ENCODE results near the gene NFIA. TPM values are rescaled to one million over a fixed set of nuclear protein-coding genes. Genes with fewer than 3 reads are reported as not detected.

The NFIA gene
- total and polyA plus RNA-seq, 2 of the 13 experiments (the other 11 are each of a cell fraction or from before 2014, with no cell fraction given): 14.7 to 28.5 TPM

- TF ChIP-seq ZKSCAN5 (CRISPR knock-in tag; IDR thresholded peaks at IDR 0.05) (no peak), ZNF224 (CRISPR knock-in tag; IDR thresholded peaks at IDR 0.05) (no peak), PBX2 (CRISPR knock-in tag; IDR thresholded peaks at IDR 0.05) (no peak), NFIC (IDR thresholded peaks at IDR 0.05; ENCODE audit: low read length) (peak; percentile 66), FOXA3 (CRISPR knock-in tag; IDR thresholded peaks at IDR 0.05) (peak; percentile 86), LRRFIP1 (CRISPR knock-in tag; conservative IDR thresholded peaks at IDR 0.05) (0 out of 2 replicates have a peak, but pooled peaks have one; percentile 35), ZNF883 (CRISPR knock-in tag; IDR thresholded peaks at IDR 0.05; ENCODE audit: not compliant biosample characterization) (no peak), ZNF354B (CRISPR knock-in tag; IDR thresholded peaks at IDR 0.05) (no peak), SIX1 (CRISPR knock-in tag; IDR thresholded peaks at IDR 0.05; ENCODE audit: borderline replicate concordance) (no peak; the same call in 1 of the 2 replicates), PAF1 (CRISPR knock-in tag; IDR thresholded peaks at IDR 0.05) (no peak), HDAC2 (CRISPR knock-in tag; IDR thresholded peaks at IDR 0.05) (peak; percentile 69; the same call in 1 of the 2 replicates), ZNF180 (CRISPR knock-in tag; IDR thresholded peaks at IDR 0.05; ENCODE audit: borderline replicate concordance, low read depth) (no peak), SRF (IDR thresholded peaks at IDR 0.05; ENCODE audit: low read depth, low read length) (no peak), NCOA1 (CRISPR knock-in tag; IDR thresholded peaks at IDR 0.05) (no peak), ZMAT3 (CRISPR knock-in tag; conservative IDR thresholded peaks at IDR 0.05) (no peak), STAT5B (CRISPR knock-in tag; IDR thresholded peaks at IDR 0.05) (no peak), ONECUT2 (CRISPR knock-in tag; IDR thresholded peaks at IDR 0.05) (peak; percentile 46), CEBPG (CRISPR knock-in tag; IDR thresholded peaks at IDR 0.05) (no peak; the same call in 1 of the 2 replicates), ZFP82 (CRISPR knock-in tag; IDR thresholded peaks at IDR 0.05; ENCODE audit: borderline replicate concordance) (no peak), ZNF598 (CRISPR knock-in tag; IDR thresholded peaks at IDR 0.05; ENCODE audit: borderline replicate concordance) (no peak), TIGD3 (CRISPR knock-in tag; IDR thresholded peaks at IDR 0.05; ENCODE audit: borderline replicate concordance) (no peak), ZNF678 (CRISPR knock-in tag; IDR thresholded peaks at IDR 0.05) (no peak), CBX2 (IDR thresholded peaks at IDR 0.05; ENCODE audit: low read depth, low read length) (no peak), CBX2 (CRISPR knock-in tag; IDR thresholded peaks at IDR 0.05; ENCODE audit: low read depth) (no peak), SYNCRIP (IDR thresholded peaks at IDR 0.05; ENCODE audit: insufficient read depth, low read depth, low read length) (no peak), STAG1 (CRISPR knock-in tag; IDR thresholded peaks at IDR 0.05) (peak; percentile 77), ZMYM4 (CRISPR knock-in tag; IDR thresholded peaks at IDR 0.05) (peak; percentile 60), ZNF256 (CRISPR knock-in tag; conservative IDR thresholded peaks at IDR 0.05) (no peak)
Measured at GRCh38 chr1:61337981-61338848, 255.9 kb downstream of the NFIA start (continued).
